Glomerular endothelial cell (primary cell): ENCODE data around the gene NMNAT1. TPM values are rescaled to one million over a fixed set of nuclear protein-coding genes. Genes with fewer than 3 reads are reported as not detected.
"Not testable (repeated sequence)": the region's sequence is repeated elsewhere in the genome, so short reads cannot be mapped to it uniquely, and the experiment has no call there.

Experiments
- DNase-seq: peaks from one replicate; pipeline ENCODE4 v3.0.0-alpha.2; 2011; ENCODE audit warnings: low read depth, low spot score; ENCODE audit errors: extremely low read depth
- total RNA-seq: library from RNA; depleted of rRNA; stranded (reverse); fragments of >200 nt; gene quantifications from 2 replicates; pipeline ENCODE4 v1.2.3, GENCODE V29; 2015

The NMNAT1 gene
- total RNA-seq, 1 donor from 2014 or later = 8.9 TPM

DNA sequence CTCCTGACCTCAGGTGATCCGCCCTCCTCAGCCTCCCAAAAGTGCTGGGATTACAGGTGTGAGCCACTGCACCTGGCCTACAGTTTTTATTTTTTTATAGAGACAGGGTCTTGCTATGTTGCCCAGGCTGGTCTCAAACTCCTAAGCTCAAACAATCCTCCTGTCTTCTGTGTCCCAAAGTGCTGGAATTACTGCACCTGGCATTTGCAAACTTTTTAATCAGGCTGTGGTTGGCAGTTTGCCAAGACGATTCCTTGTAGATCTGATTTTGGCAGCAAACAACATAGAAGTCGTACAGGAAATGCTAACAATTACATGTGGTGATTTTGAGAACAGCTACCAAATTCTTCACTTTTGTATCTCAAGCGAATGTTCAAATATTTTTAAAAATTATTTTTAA, 63.9 kb downstream of the NMNAT1 start:
- DNase-seq = no peak

DNA sequence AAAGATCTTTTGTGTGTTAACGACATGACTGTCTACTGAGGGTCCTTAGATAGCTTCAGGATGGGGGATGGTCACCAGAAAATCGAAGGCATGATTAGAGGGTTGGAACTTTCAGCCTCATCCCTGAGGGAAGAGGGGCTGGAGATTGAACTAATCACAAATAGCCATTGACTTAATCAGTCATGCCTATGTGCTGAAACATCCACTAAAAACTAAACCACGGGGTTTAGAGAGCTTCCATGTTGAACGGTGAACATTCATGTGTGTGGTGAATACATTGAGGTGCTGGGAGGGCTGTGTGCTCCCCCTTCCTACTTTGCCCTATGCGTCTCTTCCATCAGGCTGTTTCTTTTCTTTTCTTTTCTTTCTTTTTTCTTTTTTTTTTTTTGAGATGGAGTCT, 70.7 kb downstream of the NMNAT1 start:
- no peak for DNase-seq

DNA sequence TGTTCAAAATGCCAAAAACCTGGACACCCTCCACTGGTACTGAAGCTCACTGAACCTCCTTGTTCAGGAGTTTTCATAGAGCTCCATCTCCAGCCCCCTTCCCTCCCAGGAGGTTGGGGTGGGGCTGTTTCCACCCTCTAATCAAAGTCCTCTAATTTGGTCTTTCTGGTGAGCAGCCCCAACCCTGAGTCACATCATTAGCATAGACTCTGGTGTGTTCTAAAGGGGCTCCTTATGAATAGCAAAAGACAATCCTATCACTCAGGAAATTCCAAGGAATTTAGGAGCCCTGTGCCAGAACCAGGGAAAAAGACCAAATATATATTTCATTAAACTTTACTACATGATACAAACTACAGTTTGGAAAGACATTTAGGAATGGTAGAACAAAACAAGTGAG, 76.3 kb downstream of the NMNAT1 start:
- no peak for DNase-seq

DNA sequence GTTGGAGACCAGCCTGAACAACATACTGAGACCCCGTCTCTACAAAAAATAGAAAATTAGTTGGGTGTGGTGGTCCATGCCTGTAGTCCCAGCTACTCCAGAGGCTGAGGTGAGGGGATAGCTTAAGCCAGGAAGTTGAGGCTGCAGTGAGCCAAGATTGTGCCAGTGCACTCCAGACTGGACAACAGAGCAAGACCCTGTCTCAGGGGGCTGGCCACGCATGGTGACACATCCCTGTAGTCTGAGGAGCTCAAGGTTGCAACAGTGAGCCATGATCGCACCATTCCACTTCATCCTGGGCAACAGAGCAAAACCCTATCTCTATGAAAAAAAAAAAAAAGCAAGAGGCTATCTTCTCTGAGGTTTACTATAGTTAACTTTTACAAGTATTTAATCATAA, 76.8 kb downstream of the NMNAT1 start:
- DNase-seq = no peak

DNA sequence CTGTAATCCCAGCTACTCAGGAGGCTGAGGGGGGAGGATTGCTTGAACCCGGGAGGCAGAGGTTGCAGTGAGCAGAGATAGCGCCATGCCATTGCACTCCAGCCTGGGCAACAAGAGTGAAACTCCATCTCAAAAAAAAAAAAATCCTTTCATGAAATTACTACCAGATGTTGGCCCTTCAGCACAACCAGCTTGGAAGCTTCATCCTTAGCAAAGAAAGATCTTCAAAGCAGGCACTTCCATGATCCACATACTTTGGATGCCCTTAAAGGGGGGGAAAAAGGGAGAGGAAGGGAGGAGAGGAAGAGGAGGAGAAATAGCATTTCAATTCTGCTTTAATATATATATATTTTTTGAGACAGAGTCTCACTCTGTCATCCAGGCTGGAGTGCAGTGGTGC, 77.4 kb downstream of the NMNAT1 start:
- not testable (repeated sequence) for DNase-seq

DNA sequence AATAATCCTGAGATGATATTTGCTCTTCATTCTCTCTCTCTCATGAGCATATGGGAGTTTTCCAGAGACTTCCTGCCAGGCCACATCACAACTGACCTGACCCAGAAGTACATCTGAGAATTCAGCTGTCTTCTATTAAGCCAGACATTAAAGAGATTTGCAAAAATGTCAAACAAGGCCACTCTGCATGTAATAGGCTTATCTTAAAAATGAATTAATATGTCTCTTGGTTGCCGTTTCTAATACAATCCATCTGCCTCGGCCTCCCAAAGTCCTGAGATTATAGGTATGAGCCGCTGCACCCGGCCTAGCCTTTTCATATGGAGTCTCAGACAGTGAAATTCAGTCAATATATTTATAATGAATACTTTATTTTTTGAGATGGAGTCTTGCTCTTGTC, 78.7 kb downstream of the NMNAT1 start:
- DNase-seq = not testable (repeated sequence)

DNA sequence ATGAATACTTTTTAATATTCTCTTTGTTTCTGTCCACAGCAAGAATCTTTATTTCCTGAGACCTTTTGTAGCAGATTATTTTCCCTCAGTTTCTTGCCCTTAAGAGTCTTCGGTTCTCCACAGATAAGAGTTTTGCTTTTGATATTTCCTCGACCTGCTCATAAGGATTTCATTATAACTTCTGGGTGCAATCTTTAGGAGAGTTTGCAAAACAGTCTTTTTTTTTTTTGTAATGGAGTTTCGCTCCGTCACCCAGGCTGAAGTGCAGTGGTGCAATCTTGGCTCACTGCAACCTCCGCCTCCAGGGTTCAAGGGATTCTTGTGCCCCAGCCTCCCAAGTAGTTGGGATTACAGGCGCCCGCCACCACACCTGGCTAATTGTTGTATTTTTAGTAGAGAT, 79.4 kb downstream of the NMNAT1 start:
- no peak for DNase-seq

DNA sequence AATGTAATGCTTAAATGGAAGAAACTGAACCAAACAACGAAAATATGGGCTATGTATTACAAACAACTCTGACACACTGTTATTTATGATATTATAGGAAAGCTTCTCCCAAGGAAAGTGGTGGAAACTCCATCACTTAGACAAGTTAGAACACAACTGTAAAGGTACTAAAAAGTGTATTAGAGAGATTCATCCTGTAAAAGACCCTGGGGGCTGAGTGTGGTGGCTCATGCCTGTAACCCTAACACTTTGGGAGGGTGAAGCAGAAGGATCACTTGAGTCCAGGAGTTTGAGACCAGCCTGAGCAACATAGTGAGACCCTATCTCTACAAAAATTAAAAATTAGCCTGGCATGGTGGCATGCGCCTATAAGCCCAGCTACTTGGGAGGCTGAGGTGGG, 82.1 kb downstream of the NMNAT1 start:
- DNase-seq = no peak

DNA sequence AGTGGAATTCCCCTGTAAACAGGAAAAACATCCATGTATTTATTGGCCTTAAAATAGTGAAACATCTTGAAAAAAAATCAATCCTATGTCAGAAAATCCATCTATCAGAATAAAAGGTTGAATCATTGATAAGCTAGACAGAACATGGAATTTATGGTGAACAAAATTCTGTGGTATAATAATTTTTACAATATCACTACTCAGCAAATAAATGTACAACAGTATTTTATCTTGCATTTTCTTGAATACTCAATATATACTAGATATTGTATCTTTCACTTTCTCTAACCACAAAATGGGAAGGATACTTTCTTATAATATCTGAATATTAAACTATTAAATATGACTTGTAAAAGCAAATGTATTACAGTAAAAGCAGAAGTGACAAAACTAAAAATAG, 83.8 kb downstream of the NMNAT1 start:
- no peak for DNase-seq

DNA sequence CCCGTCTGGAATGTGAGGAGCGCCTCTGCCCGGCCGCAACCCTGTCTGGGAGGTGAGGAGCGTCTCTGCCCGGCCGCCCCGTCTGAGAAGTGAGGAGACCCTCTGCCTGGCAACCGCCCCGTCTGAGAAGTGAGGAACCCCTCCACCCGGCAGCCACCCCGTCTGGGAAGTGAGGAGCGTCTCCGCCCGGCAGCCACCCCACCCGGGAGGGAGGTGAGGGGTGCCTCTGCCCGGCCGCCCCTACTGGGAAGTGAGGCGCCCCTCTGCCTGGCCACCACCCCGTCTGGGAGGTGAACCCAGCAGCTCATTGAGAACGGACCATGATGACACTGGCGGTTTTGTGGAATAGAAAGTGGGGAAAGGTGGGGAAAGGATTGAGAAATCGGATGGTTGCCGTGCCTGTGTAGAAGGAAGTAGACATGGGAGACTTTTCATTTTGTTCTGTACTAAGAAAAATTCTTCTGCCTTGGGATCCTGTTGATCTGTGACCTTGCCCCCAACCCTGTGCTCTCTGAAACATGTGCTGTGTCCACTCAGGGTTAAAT, 85.8 kb downstream of the NMNAT1 start:
- DNase-seq = not testable (repeated sequence)

DNA sequence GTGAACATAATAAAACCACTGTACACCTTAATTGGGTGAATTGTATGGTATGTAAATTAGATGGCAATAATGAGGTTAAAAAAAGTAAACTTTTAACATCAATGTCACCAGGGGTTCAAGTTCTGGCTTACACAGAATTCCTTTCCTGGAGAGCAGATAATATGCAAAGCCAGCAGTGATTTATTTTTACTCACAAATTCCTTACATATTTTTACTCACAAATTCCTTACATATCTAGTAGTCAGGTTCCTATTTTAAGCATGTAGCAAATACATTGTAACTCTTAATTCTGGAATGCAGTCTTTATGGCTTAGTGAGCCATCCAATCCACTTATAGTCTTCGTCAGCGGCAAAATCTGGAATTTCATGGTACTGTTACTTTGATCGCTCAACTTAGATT, 88.2 kb downstream of the NMNAT1 start:
- DNase-seq = no peak

DNA sequence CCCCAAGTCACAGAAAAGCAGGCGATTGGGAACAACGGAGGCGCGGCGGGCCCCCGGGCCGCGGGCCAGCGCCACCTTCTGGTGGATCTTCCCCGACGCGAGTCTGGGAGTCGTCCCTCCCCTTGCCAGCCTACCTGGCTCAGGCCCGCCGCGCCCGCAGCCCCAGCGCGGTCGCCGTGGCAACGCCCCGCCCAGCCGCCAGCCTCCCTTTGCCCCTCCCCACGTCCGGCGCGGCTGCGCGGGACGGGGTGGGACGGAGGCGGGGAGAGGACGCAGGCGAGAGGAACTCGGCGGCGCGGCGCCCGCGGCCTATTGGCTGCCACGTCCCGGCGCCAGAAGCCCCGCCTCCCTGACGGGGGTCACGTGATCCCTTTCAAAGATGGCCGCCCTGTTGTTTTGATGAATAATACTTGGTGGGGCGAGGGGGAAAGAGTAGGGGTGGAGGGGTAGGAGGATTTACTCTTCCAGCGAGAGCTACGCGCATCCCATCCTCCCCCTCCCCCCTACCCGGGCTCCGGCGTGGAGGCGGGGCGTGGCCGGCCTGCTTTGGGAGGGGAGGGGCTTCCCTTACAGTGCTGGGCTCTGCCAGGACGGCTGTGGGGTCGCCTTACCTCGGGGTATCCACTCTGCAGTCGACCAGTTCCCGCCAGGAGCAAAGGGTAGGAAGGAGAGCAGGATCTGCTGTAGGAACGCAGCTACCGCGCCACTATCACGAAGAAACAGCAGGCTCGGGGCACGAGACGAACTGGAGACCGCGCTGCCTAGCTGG, 89.5 kb downstream of the NMNAT1 start, which contains the start of gene UBE4B:
TSS of gene UBE4B (plus strand) at position 369 of the 769 bp plus-strand sequence. CDS start 713 bp downstream, outside the sequence.
- peak; percentile 37 for DNase-seq

DNA sequence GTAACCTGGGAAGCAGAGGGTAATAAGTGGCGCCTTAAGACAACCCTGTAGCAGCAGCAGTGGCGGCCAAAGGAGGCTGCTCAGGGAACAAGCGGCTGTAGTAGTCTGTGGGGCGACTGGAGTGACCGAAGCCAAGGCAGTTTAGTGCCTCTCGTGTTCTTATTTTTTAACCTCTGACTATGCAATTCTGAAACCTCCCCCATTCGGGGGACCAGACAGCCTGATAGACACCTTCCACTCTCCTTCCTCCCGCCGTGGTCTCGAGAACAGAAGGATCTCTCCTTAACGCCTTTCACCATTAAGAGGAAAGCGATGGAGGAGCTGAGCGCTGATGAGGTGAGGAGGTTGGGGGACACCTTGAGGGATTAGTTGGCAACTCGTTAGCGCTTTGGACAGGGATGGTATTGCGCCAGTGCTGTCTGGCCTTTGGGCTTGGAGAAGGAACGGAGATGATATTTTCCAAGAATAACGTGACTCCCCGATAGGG, 90.1 kb downstream of the NMNAT1 start:
- no peak for DNase-seq

Other genes with a start within 250 kb of the NMNAT1 start
- gene CLSTN1, start 119.5 kb upstream of the NMNAT1 start, total RNA-seq = 120 and 149 TPM in 2 replicates
- gene CTNNBIP1, start 33.2 kb upstream of the NMNAT1 start, total RNA-seq = 58.3 and 69.6 TPM in 2 replicates
- gene LZIC, start 84 bp upstream of the NMNAT1 start, total RNA-seq = 16.9 and 24.3 TPM in 2 replicates
- 0.68 TPM in 1 of 2 replicates, not detected in the other for gene RBP7, start 53.8 kb downstream of the NMNAT1 start, total RNA-seq
- 41.8 and 52.5 TPM in 2 replicates for gene UBE4B, start 89.5 kb downstream of the NMNAT1 start, total RNA-seq